GM12878 (cell line): Measurements from ENCODE around the gene TSGA10. TPM values are rescaled to one million over a fixed set of nuclear protein-coding genes. Genes with fewer than 3 reads are reported as not detected.

ENCODE experiments used
- ETV6 ChIP-seq, 2 experiments: fragments of 450-650 bp in 1 of 2; IDR thresholded peaks in 1 of 2; conservative IDR thresholded peaks in 1 of 2; 2 replicates each; pipeline ENCODE4 v1.6.1; 2014; ENCODE audit warnings: antibody characterized with exemption in 1 of 2, borderline replicate concordance in 1 of 2, low read depth in 1 of 2, mild to moderate bottlenecking in 1 of 2, moderate library complexity in 1 of 2
- IKZF2 ChIP-seq, 2 experiments: fragments of 450-650 bp; IDR thresholded peaks; 2 replicates each; pipeline ENCODE4 v1.6.1; 2017; ENCODE audit warnings: mild to moderate bottlenecking in 2 of 2, moderate library complexity in 2 of 2
- JUNB ChIP-seq: IDR thresholded peaks from 2 replicates; pipeline ENCODE4 v1.6.1; 2016; ENCODE audit warnings: antibody characterized with exemption, mild to moderate bottlenecking
- NFYB ChIP-seq: IDR thresholded peaks from 2 replicates; pipeline ENCODE4 v1.6.1; 2011; ENCODE audit warnings: low read depth, mild to moderate bottlenecking, low read length, improper control_type of control experiment, moderate library complexity; ENCODE audit not compliant: insufficient read depth
- NRF1 ChIP-seq: conservative IDR thresholded peaks from 2 replicates; pipeline ENCODE4 v1.6.1; 2011; ENCODE audit warnings: mild to moderate bottlenecking, low read depth, low read length, improper control_type of control experiment
- POLR2A ChIP-seq: IDR thresholded peaks from 2 replicates; pipeline ENCODE4 v1.6.1; 2011; ENCODE audit warnings: low read depth, mild to moderate bottlenecking, low read length
- RFX5 ChIP-seq: IDR thresholded peaks from 2 replicates; pipeline ENCODE4 v1.6.1; 2011; ENCODE audit warnings: low read depth, low read length, improper control_type of control experiment
- SMAD5 ChIP-seq: IDR thresholded peaks from 2 replicates; pipeline ENCODE4 v1.6.1; 2016; ENCODE audit warnings: antibody characterized with exemption, low read depth
- SREBF1 ChIP-seq: IDR thresholded peaks from 2 replicates; pipeline ENCODE4 v1.6.1; 2012; ENCODE audit warnings: mild to moderate bottlenecking, low read length
- ZNF274 ChIP-seq: IDR thresholded peaks from one replicate; pipeline ENCODE4 v1.8.0; 2011; ENCODE audit not compliant: insufficient read length, insufficient read depth
- ZNF622 ChIP-seq: fragments of 450-650 bp; IDR thresholded peaks from 2 replicates; pipeline ENCODE4 v1.6.1; 2017; ENCODE audit warnings: mild to moderate bottlenecking, inconsistent platforms
- polyA plus RNA-seq, 11 experiments: library from polyadenylated mRNA; depleted of rRNA in 4 of 11; unstranded in 6 of 11; stranded (reverse) in 5 of 11; fragments of >200 nt; fragmentation: Nextera tagmentation in 4 of 11; fragmentation: Illumina TruSeq in 1 of 11; extraction: Ambion mirVana in 4 of 11; extraction: Trizol in 1 of 11; gene quantifications; 1 replicate in 1 of 11; 2 replicates in 10 of 11; pipeline versions ENCODE4 v1.2.1 to v1.2.3, GENCODE V29; 2011 to 2016; ENCODE audit warnings: inconsistent platforms in 2 of 11, missing spikeins in 2 of 11, low read depth in 1 of 11
- total RNA-seq, 4 experiments: library from RNA; depleted of rRNA in 3 of 4; stranded (reverse); fragments of >200 nt in 3 of 4; fragmentation: Illumina TruSeq in 1 of 4; extraction: Trizol in 1 of 4; gene quantifications; 2 replicates each; pipeline versions ENCODE4 v1.2.1 to v1.2.3, GENCODE V29; 2013 to 2021
- TF ChIP-seq, protein P1 (sequence below): fragments of 450-650 bp; IDR thresholded peaks from 2 replicates; pipeline ENCODE4 v1.6.1; 2016; ENCODE audit warnings: mild to moderate bottlenecking
- TF ChIP-seq, protein P2 (sequence below): fragments of 450-650 bp; IDR thresholded peaks from 2 replicates; pipeline ENCODE4 v1.6.1; 2017; ENCODE audit warnings: mild to moderate bottlenecking, moderate library complexity
- TF ChIP-seq, protein P3 (sequence below), 3 experiments: IDR thresholded peaks in 2 of 3; conservative IDR thresholded peaks in 1 of 3; 2 replicates each; pipeline ENCODE4 v1.5.1; 2011; ENCODE audit warnings: low read depth in 3 of 3, low read length in 3 of 3, mild to moderate bottlenecking in 3 of 3, control low read depth in 2 of 3, moderate library complexity in 2 of 3, inconsistent platforms in 1 of 3, mixed read lengths in 1 of 3; ENCODE audit not compliant: control insufficient read depth in 2 of 3, insufficient read depth in 1 of 3; ENCODE audit errors: extremely low read depth in 1 of 3
- TF ChIP-seq, protein P4 (sequence below): IDR thresholded peaks from 2 replicates; pipeline ENCODE4 v1.6.1; 2012; ENCODE audit warnings: low read length, inconsistent platforms
- TF ChIP-seq, protein P5 (sequence below): fragments of 450-650 bp; formaldehyde crosslinking; IDR thresholded peaks from 2 replicates; pipeline ENCODE4 v1.5.0; 2022; ENCODE audit warnings: mild to moderate bottlenecking, missing genetic modification characterization

The TSGA10 gene
- total and polyA plus RNA-seq, 10 of the 15 experiments (the other 5 are each of a cell fraction or from before 2014, with no cell fraction given): 5.3 to 13.5 (median 8.6) TPM

DNA sequence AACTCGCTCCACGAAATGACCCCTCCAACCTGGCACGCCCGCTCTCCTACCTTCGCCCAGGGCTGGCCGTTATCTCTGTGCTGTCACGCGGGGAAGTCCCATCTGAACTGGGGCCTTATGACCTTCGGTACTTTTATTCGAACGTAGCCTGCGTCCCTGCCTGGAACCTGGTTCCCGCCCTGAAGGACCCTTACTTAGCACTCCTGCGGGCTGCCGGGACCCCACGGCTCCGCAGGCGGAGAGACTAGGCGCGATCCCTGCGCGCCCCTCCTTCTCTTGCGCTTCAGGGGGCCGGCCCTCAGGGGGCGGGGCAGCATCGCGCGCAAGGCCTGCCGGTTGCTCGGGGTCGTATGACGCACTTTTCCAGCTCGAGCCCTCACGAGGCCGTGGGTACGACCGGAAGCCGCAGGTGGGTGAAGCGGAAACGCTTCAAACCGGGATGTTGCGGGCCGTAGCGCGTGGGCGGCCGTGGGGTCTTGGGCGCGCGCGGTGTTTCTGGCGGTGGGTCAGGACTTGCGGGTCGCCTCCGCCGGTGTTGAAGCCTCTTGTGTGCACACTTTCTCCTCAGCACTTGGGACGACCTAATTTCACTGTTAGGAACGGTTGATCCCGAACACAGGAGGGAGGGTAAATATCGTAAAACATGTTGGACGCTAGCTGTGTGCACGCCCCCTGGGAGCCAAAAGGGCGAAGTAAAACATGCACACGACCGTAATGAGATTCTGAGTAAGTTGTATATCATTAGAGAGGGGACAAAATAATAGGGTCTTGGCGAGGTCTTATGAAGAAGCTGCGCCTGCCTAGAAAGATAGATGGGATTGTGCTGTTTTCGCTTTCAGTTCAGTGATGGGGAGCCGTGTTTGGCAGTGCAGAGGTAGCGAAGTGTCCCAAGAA, at the start of gene TSGA10, which contains the start of gene LIPT1 (continued):
- TF ChIP-seq, protein P1, sequence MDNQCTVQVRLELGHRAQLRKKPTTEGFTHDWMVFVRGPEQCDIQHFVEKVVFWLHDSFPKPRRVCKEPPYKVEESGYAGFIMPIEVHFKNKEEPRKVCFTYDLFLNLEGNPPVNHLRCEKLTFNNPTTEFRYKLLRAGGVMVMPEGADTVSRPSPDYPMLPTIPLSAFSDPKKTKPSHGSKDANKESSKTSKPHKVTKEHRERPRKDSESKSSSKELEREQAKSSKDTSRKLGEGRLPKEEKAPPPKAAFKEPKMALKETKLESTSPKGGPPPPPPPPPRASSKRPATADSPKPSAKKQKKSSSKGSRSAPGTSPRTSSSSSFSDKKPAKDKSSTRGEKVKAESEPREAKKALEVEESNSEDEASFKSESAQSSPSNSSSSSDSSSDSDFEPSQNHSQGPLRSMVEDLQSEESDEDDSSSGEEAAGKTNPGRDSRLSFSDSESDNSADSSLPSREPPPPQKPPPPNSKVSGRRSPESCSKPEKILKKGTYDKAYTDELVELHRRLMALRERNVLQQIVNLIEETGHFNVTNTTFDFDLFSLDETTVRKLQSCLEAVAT: peak; percentile 85
- TF ChIP-seq, protein P2, sequence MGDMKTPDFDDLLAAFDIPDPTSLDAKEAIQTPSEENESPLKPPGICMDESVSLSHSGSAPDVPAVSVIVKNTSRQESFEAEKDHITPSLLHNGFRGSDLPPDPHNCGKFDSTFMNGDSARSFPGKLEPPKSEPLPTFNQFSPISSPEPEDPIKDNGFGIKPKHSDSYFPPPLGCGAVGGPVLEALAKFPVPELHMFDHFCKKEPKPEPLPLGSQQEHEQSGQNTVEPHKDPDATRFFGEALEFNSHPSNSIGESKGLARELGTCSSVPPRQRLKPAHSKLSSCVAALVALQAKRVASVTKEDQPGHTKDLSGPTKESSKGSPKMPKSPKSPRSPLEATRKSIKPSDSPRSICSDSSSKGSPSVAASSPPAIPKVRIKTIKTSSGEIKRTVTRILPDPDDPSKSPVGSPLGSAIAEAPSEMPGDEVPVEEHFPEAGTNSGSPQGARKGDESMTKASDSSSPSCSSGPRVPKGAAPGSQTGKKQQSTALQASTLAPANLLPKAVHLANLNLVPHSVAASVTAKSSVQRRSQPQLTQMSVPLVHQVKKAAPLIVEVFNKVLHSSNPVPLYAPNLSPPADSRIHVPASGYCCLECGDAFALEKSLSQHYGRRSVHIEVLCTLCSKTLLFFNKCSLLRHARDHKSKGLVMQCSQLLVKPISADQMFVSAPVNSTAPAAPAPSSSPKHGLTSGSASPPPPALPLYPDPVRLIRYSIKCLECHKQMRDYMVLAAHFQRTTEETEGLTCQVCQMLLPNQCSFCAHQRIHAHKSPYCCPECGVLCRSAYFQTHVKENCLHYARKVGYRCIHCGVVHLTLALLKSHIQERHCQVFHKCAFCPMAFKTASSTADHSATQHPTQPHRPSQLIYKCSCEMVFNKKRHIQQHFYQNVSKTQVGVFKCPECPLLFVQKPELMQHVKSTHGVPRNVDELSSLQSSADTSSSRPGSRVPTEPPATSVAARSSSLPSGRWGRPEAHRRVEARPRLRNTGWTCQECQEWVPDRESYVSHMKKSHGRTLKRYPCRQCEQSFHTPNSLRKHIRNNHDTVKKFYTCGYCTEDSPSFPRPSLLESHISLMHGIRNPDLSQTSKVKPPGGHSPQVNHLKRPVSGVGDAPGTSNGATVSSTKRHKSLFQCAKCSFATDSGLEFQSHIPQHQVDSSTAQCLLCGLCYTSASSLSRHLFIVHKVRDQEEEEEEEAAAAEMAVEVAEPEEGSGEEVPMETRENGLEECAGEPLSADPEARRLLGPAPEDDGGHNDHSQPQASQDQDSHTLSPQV: 0 out of 2 replicates have a peak, but pooled peaks have one; percentile 59
- TF ChIP-seq IKZF2 (IDR thresholded peaks at IDR 0.05): peak; percentile 94 to 96
- no peak for TF ChIP-seq RFX5
- TF ChIP-seq, protein P3, sequence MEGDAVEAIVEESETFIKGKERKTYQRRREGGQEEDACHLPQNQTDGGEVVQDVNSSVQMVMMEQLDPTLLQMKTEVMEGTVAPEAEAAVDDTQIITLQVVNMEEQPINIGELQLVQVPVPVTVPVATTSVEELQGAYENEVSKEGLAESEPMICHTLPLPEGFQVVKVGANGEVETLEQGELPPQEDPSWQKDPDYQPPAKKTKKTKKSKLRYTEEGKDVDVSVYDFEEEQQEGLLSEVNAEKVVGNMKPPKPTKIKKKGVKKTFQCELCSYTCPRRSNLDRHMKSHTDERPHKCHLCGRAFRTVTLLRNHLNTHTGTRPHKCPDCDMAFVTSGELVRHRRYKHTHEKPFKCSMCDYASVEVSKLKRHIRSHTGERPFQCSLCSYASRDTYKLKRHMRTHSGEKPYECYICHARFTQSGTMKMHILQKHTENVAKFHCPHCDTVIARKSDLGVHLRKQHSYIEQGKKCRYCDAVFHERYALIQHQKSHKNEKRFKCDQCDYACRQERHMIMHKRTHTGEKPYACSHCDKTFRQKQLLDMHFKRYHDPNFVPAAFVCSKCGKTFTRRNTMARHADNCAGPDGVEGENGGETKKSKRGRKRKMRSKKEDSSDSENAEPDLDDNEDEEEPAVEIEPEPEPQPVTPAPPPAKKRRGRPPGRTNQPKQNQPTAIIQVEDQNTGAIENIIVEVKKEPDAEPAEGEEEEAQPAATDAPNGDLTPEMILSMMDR (IDR thresholded peaks at IDR 0.05 in 2 of 3, conservative IDR thresholded peaks at IDR 0.05 in 1 of 3; ENCODE audit: control insufficient read depth in 2 of 3, extremely low read depth in 1 of 3, insufficient read depth in 1 of 3, low read depth in 3 of 3, low read length in 3 of 3): no peak
- no peak for TF ChIP-seq ZNF622
- peak; percentile 97 for TF ChIP-seq POLR2A
- TF ChIP-seq ZNF274: no peak
- TF ChIP-seq, protein P4, sequence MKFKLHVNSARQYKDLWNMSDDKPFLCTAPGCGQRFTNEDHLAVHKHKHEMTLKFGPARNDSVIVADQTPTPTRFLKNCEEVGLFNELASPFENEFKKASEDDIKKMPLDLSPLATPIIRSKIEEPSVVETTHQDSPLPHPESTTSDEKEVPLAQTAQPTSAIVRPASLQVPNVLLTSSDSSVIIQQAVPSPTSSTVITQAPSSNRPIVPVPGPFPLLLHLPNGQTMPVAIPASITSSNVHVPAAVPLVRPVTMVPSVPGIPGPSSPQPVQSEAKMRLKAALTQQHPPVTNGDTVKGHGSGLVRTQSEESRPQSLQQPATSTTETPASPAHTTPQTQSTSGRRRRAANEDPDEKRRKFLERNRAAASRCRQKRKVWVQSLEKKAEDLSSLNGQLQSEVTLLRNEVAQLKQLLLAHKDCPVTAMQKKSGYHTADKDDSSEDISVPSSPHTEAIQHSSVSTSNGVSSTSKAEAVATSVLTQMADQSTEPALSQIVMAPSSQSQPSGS: peak; percentile 73; the same call in 1 of the 2 replicates
- peak; percentile 62; the same call in 1 of the 2 replicates for TF ChIP-seq SMAD5
- no peak for TF ChIP-seq NFYB
- TF ChIP-seq NRF1: 0 out of 2 replicates have a peak, but pooled peaks have one; percentile 13
- peak in 1 of 2 experiments; percentile 87; a peak in 2 of 4 replicates for TF ChIP-seq ETV6 (conservative IDR thresholded peaks at IDR 0.05 in 1 of 2, IDR thresholded peaks at IDR 0.05 in 1 of 2; ENCODE audit: borderline replicate concordance in 1 of 2, low read depth in 1 of 2)
- TF ChIP-seq, protein P5, sequence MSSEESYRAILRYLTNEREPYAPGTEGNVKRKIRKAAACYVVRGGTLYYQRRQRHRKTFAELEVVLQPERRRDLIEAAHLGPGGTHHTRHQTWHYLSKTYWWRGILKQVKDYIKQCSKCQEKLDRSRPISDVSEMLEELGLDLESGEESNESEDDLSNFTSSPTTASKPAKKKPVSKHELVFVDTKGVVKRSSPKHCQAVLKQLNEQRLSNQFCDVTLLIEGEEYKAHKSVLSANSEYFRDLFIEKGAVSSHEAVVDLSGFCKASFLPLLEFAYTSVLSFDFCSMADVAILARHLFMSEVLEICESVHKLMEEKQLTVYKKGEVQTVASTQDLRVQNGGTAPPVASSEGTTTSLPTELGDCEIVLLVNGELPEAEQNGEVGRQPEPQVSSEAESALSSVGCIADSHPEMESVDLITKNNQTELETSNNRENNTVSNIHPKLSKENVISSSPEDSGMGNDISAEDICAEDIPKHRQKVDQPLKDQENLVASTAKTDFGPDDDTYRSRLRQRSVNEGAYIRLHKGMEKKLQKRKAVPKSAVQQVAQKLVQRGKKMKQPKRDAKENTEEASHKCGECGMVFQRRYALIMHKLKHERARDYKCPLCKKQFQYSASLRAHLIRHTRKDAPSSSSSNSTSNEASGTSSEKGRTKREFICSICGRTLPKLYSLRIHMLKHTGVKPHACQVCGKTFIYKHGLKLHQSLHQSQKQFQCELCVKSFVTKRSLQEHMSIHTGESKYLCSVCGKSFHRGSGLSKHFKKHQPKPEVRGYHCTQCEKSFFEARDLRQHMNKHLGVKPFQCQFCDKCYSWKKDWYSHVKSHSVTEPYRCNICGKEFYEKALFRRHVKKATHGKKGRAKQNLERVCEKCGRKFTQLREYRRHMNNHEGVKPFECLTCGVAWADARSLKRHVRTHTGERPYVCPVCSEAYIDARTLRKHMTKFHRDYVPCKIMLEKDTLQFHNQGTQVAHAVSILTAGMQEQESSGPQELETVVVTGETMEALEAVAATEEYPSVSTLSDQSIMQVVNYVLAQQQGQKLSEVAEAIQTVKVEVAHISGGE (CRISPR knock-in tag): no peak
- no peak for TF ChIP-seq JUNB
- TF ChIP-seq SREBF1: no peak
